SH-SY5Y (cell line): ENCODE results near the gene VPS33A.

Source experiments
- GATA2 ChIP-seq: IDR thresholded peaks from 2 replicates; pipeline ENCODE4 v1.6.1; 2011; ENCODE audit warnings: mild to moderate bottlenecking, low read depth, low read length
- GATA3 ChIP-seq: IDR thresholded peaks from 2 replicates; pipeline ENCODE4 v1.6.1; 2011; ENCODE audit warnings: low read depth, mild to moderate bottlenecking, low read length, moderate library complexity

DNA sequence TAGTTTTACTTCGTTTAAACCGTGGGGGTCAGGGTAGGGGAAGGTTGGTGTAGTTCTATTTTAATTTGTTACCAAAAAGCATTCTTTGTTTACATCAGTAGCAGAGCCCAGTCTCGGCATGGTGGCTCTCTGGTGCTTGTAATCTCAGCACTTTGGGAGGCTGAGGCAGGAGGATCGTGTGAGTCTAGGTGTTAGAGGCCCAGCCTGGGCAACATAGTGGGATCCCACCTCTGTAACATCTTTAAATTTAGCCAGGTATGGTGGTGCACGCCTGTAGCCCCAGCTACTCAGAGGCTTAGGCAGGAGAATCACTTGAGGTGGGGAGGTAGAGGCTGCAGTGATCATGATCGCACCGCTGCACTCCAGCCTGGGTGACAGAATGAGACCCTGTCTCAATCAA lies 81.2 kb downstream of the VPS33A start:
- TF ChIP-seq GATA3, result no peak
- TF ChIP-seq GATA2, result no peak
